NCI-H2107 treated with DMSO at 0.1 percent for 48 hours (cell line): ENCODE results near the gene ZDHHC13.

Experiments used
- DNase-seq: peaks from one replicate; lab custom pipeline; 2025; ENCODE audit not compliant: unreplicated experiment; lab: John Stamatoyannopoulos, UW

The ZDHHC13 gene, protein sequence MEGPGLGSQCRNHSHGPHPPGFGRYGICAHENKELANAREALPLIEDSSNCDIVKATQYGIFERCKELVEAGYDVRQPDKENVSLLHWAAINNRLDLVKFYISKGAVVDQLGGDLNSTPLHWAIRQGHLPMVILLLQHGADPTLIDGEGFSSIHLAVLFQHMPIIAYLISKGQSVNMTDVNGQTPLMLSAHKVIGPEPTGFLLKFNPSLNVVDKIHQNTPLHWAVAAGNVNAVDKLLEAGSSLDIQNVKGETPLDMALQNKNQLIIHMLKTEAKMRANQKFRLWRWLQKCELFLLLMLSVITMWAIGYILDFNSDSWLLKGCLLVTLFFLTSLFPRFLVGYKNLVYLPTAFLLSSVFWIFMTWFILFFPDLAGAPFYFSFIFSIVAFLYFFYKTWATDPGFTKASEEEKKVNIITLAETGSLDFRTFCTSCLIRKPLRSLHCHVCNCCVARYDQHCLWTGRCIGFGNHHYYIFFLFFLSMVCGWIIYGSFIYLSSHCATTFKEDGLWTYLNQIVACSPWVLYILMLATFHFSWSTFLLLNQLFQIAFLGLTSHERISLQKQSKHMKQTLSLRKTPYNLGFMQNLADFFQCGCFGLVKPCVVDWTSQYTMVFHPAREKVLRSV

DNA sequence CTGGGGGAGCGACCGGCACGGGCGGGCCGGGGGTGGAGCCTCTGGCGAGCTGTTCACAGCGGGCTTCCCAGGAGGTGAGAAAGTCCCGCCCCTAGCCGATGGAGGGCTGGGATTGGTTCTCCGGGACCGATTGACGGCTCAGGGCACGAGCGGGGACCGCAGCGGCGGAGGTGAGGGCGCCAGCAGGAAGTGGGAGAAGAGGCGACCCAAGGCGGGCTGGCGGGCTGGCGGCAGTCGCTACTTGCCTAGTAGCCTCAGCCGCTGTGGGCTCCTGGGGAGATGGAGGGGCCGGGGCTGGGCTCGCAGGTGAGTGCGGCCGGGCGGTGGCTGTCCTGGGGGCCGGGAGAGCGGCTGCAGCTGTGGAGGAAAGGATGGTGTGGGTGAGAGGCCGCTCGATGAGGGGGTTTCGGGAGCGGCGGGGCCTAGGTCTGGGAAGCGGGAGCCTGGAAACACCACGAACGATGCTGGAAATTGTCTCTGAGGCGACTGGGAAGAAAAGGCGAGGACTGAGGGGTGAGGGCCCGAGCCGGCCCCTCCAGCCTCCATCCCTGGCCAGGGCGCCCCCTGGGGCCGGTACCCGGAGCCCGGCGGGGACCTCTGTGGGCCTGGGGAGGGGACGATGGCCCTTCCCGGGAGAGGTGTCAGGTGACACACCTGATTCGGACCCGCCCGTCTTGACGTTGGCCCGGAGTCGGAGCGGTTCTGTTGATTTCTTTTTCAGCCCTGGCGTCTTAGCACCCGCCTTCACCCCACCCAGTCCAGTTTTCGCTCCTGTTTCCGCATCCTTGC lies at the start of gene ZDHHC13:
TSS of gene ZDHHC13 (plus strand) at position 198 of the 789 bp plus-strand sequence. CDS start at position 280, 82 bp downstream.
- DNase-seq, result peak; percentile 56

DNA sequence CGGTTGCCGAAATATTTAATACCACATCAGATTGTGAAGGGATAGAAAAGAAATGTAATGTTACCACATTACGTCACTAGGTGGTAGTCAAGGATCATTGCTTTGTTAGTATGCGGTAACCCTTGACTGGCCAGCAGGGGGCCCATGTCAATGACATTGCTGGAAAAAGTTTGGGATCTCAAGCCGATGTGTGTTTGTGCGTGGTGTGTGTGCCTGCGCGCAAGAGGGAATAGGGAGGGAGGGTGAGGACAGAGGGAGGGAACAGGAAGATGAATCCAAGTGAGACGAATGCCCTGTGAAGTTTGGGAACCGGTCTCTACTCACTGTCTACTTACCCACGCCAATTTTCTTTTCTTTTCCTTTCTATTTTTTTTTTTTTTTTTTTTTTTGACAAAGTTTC lies 45.7 kb upstream of the ZDHHC13 start:
- DNase-seq, result peak; percentile 71

DNA sequence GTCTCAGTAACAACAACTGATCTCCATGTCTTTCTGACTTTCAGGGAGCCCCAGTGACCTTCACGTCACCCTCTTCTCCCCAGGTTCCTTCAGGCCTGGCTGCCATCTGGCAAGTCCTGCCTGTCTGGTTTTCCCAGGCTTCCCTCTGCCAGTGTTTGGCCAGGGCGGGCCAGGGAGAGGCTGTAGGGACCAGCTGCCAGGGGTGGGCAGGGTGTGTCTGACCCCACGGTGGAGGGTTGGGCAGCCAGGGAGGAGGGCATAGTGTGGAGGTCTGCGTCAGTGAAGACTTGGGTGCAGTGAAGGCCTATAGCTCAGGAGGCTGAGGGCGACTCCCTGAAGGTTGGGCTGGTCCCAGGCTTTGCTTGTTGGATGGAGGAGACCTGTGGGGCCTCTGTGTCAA lies 44.5 kb upstream of the ZDHHC13 start:
- no peak for DNase-seq

DNA sequence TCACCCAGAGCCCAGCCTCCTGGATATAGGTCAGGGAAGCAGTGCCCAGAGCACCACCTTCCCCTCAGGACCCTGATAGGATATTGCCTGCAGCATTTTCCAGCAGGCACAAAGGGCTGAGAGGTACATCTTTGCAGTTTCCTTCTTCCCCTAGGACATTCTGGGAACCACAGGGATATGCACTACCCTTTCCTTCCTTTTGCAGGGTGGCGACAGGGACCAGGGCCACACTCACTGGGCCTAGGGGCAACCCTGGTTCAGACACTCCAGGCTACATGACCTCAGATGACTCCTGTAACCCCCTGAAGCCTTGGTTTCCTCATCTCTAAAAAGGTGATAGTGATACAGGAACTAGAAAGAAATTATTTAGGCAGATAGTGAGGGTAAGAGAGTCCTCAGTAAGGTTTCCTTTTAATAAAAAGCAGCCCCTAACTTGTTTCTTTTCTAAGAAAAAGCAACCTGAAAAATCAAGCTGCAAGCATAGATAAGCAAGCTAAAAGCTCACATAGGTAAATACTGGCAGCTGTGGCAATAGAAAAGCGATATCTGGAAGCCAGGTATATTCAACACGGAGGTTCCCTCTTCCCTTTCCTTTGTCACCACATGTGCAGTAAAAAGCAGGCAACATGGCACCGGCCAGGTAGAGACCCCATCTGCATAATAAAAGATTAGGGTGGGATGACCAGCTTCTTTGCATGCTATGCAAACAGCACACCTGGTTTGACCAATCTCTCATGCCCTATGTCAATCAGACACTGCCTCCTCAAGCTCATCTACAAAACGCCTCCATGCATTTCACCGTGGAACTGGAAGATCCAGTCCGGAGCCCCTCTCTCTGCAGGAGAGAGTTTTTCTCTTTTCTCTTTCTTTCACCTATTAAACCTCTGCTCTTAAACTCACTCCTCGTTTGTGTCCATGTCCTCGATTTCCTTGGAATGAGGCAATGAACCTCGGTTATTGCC lies 43.2 kb upstream of the ZDHHC13 start:
- DNase-seq, result no peak

GRCh38 chr11:19075636-19076035 lies 41.3 kb upstream of the ZDHHC13 start:
- DNase-seq, result no peak

GRCh38 chr11:19076744-19077589 lies 40.0 kb upstream of the ZDHHC13 start:
- DNase-seq, result peak; percentile 34

DNA sequence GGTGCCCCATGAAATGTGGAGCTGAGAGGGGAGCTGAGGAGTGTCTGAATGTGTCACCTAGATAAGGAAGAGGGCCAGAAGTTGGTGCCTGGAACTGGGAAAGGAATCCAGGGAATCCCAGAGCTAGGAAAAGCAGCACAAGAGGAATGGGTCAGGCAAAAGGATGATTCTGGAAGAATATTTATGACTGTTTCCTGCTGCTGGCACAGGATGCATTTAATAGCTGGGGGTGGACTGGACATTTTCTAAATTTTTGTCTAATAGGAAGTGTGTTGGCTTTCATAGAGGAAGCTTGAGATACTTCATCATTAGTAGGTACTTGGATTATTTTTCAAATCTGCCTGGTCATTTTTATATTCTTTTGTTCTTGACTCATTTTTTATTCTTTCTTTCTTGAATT lies 39.0 kb upstream of the ZDHHC13 start:
- DNase-seq, result no peak

GRCh38 chr11:19079643-19080440 lies 37.1 kb upstream of the ZDHHC13 start:
- no peak for DNase-seq

GRCh38 chr11:19080579-19080993 lies 36.4 kb upstream of the ZDHHC13 start:
- no peak for DNase-seq

DNA sequence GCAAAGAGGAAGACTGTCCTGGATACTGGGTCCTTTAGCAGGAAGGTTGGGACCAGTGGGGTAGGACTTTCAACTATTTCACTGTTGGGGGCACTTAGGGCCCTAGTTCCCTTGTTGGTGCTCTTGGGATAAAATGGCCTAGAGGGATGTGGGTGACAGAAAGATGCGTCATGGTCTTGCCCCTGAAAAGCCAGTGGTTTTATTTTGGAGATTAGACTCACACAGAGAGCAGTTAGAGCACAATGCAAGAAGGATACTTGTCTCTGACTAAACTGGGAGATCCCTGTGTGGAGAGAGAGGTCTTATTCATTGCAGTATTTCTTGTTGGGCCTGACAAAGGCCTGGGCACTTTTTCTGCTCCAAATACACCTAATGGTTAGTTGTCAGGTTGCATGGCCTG lies 33.8 kb upstream of the ZDHHC13 start:
- DNase-seq, result no peak

DNA sequence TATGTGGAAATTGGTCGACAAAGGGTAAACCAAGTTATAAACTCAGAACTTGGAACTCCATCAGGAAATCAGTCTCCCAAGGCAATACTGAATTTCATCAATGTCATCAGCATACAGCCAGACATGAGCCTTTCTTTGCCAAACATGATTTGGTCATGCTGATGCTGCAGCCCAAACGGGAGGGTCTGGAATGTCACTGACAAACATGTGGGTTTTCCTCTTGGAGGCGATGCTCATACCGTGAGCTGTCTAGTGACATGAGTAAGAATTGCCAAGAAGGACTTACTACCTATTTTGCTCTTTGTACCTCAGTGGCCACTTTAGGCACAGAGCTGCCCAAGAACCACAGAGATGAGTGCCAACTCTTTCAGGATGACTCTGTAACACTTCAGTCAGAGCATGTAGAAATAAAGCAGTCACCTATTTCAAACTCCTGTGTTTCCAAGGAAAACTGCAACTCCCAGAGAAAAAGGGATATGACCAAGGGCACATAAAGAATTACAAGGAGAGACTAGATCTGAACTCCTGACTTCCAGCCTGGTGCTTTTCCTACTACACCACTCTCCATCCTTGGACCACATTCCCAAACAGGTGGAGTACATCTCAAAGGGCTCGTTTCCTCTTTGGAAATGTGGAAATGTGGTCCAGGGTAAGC lies 32.2 kb upstream of the ZDHHC13 start:
- no peak for DNase-seq

DNA sequence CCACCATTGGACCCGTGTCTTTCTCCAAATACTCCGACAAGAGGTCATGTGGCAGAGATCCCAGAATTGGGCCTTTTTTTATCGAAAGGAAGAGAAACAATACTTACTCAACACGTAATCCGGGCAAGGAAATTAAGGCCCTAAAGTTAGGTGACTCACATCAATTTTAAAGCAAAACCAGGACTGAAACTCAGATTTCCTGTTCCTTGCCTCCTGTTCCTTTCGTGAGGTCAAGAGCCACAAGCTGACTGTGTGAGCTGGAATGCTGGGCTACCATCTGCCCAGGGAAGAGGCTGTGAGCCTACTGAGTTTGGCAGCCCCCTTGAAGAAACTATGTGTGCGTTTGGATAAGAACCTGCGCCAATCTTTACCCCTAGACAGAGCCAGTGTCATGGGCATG lies 29.3 kb upstream of the ZDHHC13 start:
- DNase-seq, result no peak

DNA sequence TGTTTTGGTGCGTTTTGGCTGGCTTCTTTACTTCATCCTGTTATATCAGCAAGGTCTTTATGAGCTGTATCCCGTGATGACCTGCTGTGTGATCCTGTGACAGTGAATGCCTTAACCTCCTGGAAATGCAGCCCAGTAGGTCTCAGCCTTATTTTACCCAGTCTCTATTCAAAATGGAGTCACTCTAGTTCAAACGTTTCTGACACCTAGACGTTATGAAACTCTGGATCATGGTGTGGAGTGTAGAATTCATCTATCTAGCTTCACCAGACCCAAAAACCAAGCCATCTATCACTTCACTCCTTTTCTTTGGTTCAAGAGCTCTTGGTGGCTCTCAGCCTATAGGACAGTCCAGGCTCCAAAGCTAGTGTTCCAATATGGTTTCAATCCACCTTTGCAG lies 28.2 kb upstream of the ZDHHC13 start:
- DNase-seq, result no peak

- no peak for DNase-seq
These were observed 27.5 kb upstream of the ZDHHC13 start for GRCh38 chr11:19089421-19089820.

DNA sequence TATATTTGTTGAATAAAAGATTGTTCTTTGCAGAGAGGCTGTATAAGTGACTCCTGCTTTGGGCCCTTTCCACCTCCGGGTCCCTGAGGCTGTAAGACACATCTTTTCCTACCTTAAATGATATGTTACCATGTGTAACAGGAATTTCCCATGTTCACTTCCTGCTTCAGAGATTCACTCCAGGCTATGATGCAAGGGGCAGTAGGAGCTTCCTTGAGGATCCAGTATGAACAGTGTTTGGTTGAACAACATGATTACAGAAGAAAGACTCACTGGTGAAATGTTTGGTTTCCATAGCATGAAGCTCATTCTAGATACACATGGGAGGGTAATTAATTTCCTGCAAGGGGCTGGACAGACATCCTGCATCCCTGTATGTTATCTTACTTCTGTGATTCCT lies 25.6 kb upstream of the ZDHHC13 start:
- DNase-seq, result no peak

DNA sequence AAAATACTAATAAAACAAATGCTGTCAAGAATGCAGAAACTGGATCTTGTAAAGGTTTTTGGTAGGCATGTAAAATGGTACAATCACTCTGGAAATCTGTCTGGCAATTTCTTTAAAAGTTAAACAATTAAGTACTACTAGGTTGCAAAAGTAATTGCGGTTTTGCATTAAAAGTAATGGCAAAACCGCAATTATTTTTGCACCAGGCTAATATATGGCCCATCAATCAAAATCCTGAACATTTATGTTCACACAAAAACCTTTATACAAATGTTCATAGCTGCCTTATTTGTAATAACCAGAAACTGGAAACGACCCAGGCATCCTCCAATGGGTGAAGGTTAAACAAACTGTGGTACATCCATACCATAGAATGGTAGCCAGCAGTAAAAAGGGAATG lies 24.6 kb upstream of the ZDHHC13 start:
- no peak for DNase-seq

- no peak for DNase-seq
These were observed 24.1 kb upstream of the ZDHHC13 start for GRCh38 chr11:19092850-19093249.

GRCh38 chr11:19093976-19094375 lies 23.0 kb upstream of the ZDHHC13 start:
- DNase-seq, result no peak
